ENCODE data around the gene KHDC1L. TPM values are rescaled to one million over a fixed set of nuclear protein-coding genes. Genes with fewer than 3 reads are reported as not detected.

Gene KHDC1L
- total and polyA plus RNA-seq, 8 donors = 0.23 TPM; not detected in 7

DNA sequence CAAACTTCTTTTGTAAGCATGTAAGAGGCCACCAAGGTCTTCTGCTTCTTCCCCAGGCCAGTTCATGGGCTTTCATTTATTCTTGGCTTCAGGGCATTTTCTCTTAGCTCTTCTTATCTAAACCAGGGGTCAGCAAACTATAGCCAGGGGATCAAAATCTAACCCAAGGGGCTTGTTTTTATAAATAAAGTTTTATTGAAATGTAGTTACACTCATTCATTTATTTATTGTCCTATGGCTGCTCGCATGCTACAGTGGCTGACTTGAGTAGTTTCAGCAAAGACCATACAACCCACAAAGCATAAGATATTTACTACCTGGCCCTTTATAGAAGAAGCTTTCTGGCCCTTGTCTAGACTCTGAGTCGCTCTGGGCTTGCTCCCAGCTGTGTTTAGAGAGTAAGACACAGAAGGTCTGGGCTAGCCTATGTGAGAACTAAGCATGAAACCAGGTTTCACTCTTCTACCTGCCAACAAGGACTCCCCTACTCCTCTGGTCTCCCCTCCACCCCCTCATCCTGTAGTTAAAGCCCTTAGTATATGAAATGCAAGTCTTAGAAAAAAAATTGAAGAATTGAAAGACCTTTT is 43.2 kb downstream of the KHDC1L start:
- TF ChIP-seq POLR2A (IDR thresholded peaks at IDR 0.05) = no peak
- no peak for TF ChIP-seq EP300 (IDR thresholded peaks at IDR 0.05)
- TF ChIP-seq POLR2AphosphoS5 (IDR thresholded peaks at IDR 0.05) = no peak
- TF ChIP-seq, protein P1, sequence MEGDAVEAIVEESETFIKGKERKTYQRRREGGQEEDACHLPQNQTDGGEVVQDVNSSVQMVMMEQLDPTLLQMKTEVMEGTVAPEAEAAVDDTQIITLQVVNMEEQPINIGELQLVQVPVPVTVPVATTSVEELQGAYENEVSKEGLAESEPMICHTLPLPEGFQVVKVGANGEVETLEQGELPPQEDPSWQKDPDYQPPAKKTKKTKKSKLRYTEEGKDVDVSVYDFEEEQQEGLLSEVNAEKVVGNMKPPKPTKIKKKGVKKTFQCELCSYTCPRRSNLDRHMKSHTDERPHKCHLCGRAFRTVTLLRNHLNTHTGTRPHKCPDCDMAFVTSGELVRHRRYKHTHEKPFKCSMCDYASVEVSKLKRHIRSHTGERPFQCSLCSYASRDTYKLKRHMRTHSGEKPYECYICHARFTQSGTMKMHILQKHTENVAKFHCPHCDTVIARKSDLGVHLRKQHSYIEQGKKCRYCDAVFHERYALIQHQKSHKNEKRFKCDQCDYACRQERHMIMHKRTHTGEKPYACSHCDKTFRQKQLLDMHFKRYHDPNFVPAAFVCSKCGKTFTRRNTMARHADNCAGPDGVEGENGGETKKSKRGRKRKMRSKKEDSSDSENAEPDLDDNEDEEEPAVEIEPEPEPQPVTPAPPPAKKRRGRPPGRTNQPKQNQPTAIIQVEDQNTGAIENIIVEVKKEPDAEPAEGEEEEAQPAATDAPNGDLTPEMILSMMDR (IDR thresholded peaks at IDR 0.05) = no peak
- 78 to 86% (median 83%) methylated on average over 2 of the region's 2 CpGs for WGBS, 5 donors

DNA sequence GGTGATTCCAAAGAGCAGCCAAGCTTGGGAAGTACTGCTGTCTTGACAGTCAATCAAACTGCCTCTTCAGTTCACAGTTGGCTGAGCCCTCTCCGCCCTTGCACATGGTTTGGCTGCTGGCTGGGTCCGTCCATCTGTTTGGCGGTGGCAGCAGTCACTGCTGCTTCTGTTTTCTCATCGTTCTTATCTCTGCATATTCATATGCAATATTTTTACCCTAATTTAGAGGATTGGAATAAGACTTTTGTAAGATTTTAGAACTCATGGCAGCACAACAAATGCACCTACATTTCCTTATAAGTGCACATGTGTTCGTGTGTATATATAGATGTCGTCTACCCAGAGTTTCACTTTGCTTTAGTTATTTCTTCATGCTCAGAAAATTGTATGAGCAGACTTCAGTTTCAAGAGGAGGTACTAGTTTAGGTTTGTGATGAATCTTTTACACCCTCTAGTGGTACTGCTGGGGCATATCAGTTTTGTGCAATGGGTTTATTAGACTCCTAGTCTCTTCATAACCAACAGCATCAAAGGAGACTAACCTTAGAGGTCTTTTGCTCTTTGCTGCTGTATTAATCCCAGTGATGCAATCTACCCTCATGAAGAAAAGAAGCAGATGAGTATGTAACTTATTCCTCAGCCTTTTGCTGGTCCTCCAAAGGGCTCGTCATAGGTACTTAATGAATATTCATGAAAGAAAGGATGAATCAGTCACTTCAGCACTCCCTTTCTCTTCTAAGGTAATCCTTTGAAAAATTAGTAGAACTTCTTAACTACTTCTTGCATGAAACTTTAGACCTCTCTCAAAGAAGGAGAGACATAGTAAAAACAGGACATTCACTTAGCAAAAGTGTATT is 44.3 kb downstream of the KHDC1L start:
- H3K27me3 ChIP-seq = no peaks in the 10 kb centered on the region
- H3K4me3 ChIP-seq = peak overlapping the region; percentile 19 to 36 (median 30)
- no peaks in the 10 kb centered on the region for H3K9me3 ChIP-seq
- no peak overlapping the region for H3K27ac ChIP-seq
- intact Hi-C loops (cut with DNase I; ENCODE audit: low total_unique reads) = loop anchor here (10.0 kb wide), 1 partner anchor 766 kb away; no protein-coding TSS in a partner anchor
- TF ChIP-seq, protein P1 (IDR thresholded peaks at IDR 0.05) = peak in 6 of 7 experiments; percentile 17 to 85 (median 75)
- TF ChIP-seq POLR2A (IDR thresholded peaks at IDR 0.05) = no peak
- peak in 1 of 2 donors; percentile 78 for DNase-seq
- H3K36me3 ChIP-seq = no peaks in the 10 kb centered on the region
- WGBS, 5 donors = 11 to 18% (median 17%) methylated on average over 7 of the region's 7 CpGs
- peaks cover 0 to 6% (median 1%) of the 10 kb centered on the region in 4 donors for H3K4me1 ChIP-seq

More for the DNA sequence above, 43.2 kb downstream of the KHDC1L start:
- intact Hi-C loops (cut with DNase I; ENCODE audit: low total_unique reads) = loop anchor here (10.0 kb wide), 1 partner anchor 767 kb away; no protein-coding TSS in a partner anchor
- no peaks in the 10 kb centered on the region for H3K27me3 ChIP-seq
- H3K9me3 ChIP-seq = no peaks in the 10 kb centered on the region
- peaks cover 0 to 6% (median 1%) of the 10 kb centered on the region in 4 donors for H3K4me1 ChIP-seq
- no peak for DNase-seq
- no peaks in the 10 kb centered on the region for H3K36me3 ChIP-seq
- H3K27ac ChIP-seq = no peak overlapping the region
- H3K4me3 ChIP-seq = no peak overlapping the region

DNA sequence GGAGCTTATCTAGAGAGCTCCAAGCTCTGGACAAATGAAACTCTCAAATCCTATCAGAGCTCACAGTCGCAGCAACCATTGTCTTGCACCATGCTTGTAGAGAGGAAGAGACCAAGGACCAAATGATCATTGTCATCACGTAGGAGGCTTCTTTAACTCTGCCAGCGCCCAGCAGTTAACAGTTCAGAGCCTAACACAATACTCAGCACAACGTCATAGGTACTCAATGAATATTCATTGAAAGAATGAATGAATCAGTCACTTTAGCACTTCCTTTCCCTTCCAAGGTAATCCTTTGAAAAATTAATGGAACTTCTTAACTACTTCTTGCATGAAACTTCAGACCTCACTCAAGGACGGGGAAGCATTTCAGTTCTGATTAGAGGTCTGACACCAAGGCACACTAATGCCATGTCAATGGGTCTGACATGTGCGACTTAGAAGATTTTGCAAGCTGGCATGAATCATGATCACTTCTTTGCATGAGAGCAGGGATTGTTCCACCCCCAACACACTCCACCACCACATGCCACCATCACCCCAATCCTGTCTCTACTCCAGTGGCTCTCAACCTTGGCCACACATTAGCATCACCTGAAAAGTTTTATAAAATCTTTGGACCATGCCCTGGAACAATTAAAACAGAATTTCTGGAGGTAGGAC is 45.1 kb downstream of the KHDC1L start:
- Histone ChIP-seq H3K27ac (no peak overlapping the region), H3K4me3 (peak overlapping the region in 3 of 4 donors; percentile 19 to 36 (median 27)), H3K36me3 (no peaks in the 10 kb centered on the region), H3K27me3 (no peaks in the 10 kb centered on the region), H3K4me1 (peaks cover 0 to 6% (median 1%) of the 10 kb centered on the region in 4 donors), H3K9me3 (no peaks in the 10 kb centered on the region)
- WGBS, 5 donors = 80 to 88% (median 82%) methylated on average over 6 of the region's 6 CpGs
- no peak for DNase-seq
- TF ChIP-seq POLR2AphosphoS5 (IDR thresholded peaks at IDR 0.05) (no peak), EP300 (IDR thresholded peaks at IDR 0.05) (no peak), POLR2A (IDR thresholded peaks at IDR 0.05) (no peak)
- TF ChIP-seq, protein P1 (IDR thresholded peaks at IDR 0.05) = no peak
- intact Hi-C loops (cut with DNase I; ENCODE audit: low total_unique reads) = loop anchor here (10.0 kb wide), 1 partner anchor 765 kb away; no protein-coding TSS in a partner anchor
